Activated naive CD8-positive, alpha-beta T cell treated with anti-CD3 and anti-CD28 coated beads, Interleukin-2, amount 50 U/mL, for 24 hours (primary cell): Measurements from ENCODE around the gene MAP2K5.
A peak's percentile ranks its signal among the peaks of the same experiment; 100 is the strongest.

Experiments
- ATAC-seq: fragments of 150-1000 bp; cut with Tn5 transposase; one replicate; pipeline ENCODE4 v1.10.0; 2021
- DNase-seq: peaks from one replicate; pipeline ENCODE4 v3.0.0; 2021
- H3K27ac Mint-ChIP-seq: one replicate; pipeline ENCODE4 v1.8.0; 2021; ENCODE audit warnings: mild to moderate bottlenecking, mixed read lengths
- H3K27me3 Mint-ChIP-seq: one replicate; pipeline ENCODE4 v1.8.0; 2021; ENCODE audit warnings: mixed read lengths
- H3K36me3 Mint-ChIP-seq: one replicate; pipeline ENCODE4 v1.8.0; 2021; ENCODE audit warnings: low read depth, mixed read lengths
- H3K4me1 Mint-ChIP-seq: one replicate; pipeline ENCODE4 v1.8.0; 2021; ENCODE audit warnings: mixed read lengths
- H3K4me3 Mint-ChIP-seq: one replicate; pipeline ENCODE4 v1.8.0; 2021; ENCODE audit warnings: mild to moderate bottlenecking, moderate library complexity, mixed read lengths
- H3K9me3 Mint-ChIP-seq: one replicate; pipeline ENCODE4 v1.8.0; 2021; ENCODE audit warnings: mixed read lengths

The MAP2K5 gene

DNA sequence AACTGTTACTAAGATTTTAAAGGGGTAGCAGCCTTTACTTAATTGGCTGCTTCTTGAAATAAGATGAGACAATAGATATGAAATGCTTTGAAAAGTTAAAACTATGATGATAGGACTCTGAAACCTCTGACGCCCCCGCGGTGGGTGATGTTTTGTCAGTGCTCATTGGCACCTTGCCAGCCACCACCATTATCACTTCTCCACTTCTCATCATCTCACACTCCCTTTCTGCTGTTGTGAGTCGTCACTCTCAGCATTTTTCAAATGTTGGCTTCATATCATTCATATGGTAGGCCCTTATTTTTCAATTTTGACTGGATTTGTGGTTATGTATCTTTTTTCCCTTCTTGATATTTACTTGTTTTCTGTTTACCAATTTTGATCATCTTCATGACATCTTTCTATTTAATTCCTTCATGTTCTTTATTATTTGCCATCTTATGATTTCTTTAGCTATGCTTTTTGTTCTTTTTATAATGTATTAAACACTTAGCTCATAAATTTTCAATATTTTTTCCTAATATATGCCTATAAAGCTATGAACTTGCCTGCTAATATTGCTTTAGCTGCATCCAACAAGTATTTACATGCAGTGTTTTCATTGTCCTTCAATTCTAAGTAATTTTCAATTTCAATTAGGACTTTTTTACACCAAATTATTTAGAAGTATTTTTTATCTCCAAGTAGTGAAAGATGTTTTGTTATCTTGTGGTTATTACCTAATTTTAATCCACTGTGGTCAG lies 252.5 kb downstream of the MAP2K5 start:
- no peak overlapping the region for H3K27ac Mint-ChIP-seq
- H3K27me3 Mint-ChIP-seq, result no peaks in the 10 kb centered on the region

DNA sequence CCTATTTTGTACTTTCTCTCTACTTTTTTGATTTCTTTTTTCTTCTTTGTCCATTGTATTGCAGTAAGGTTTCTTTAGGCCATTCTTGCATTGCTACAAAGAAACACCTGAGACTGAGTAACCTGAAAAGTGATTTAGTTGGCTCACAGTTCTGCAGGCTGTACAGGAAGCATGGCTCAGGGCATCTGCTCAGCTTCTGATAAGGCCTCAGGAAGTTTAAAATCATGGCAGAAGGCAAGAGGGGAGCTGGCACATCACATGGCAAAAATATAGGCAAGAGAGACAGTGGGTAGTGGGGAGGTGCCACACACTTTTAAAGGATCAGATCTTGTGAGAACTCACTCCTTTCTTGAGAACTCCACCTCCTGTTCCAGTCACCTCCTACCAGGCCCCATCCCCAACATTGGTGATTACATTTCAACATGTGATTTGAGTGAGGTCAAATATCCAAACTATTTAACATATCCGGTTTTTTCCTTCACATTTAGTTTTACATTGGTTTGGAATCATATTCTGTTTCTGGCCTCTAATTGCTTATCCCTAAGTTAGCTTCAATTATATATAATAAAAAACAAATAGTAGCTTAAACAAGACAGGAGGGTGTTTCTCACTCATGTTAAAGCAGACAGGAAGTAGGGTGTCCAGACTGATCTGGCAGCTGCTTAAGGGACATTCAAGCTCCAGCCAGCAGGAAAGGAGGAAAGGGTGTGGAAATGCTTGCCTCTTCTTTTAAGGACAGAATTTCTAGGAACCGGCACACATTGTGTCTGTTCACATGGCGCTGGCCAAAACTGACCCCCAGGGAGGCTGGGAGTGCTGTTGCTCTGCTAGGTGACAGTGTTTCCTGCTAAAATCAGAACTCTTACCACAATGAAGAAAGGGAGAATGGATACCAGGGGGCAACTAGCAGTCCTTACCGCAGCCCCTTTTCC lies 254.0 kb downstream of the MAP2K5 start:
- H3K27ac Mint-ChIP-seq, result no peak overlapping the region
- DNase-seq (no peak), ATAC-seq (no peak)
- H3K4me3 Mint-ChIP-seq, result no peak overlapping the region
- peaks cover 7% of the 10 kb centered on the region for H3K4me1 Mint-ChIP-seq
- H3K9me3 Mint-ChIP-seq, result peaks cover 20% of the 10 kb centered on the region
- H3K36me3 Mint-ChIP-seq, result peaks cover 20% of the 10 kb centered on the region
- no peaks in the 10 kb centered on the region for H3K27me3 Mint-ChIP-seq

More for the DNA sequence above, 252.5 kb downstream of the MAP2K5 start:
- ATAC-seq, result no peak
- no peak overlapping the region for H3K4me3 Mint-ChIP-seq
- H3K4me1 Mint-ChIP-seq, result peaks cover 7% of the 10 kb centered on the region
- DNase-seq, result peak; percentile 54
- H3K9me3 Mint-ChIP-seq, result peaks cover 20% of the 10 kb centered on the region
- peaks cover 20% of the 10 kb centered on the region for H3K36me3 Mint-ChIP-seq

DNA sequence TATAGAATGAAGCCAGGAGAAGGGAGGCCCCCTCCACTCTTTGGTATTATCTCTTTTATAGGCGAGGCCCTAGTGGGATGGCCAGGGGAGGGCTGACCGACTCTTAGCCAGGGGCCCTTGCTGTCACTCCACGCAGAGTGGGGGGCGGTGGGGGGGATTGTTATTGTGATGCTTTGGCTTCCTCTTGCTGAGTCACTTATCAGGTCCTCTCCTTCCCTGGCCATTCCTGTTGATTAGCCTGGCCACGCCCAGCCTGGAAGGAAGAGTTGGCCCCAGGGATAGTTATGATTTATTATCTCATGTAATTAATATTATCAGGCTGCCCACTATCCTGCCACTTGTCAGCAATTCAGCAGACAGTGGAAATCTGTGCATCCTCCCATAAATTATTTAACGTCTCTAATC lies 257.3 kb downstream of the MAP2K5 start:
- no peak overlapping the region for H3K27ac Mint-ChIP-seq
- H3K4me1 Mint-ChIP-seq, result peaks cover 3% of the 10 kb centered on the region
- no peak overlapping the region for H3K4me3 Mint-ChIP-seq
- DNase-seq, result no peak
- peaks cover 9% of the 10 kb centered on the region for H3K36me3 Mint-ChIP-seq
- no peak for ATAC-seq
- H3K27me3 Mint-ChIP-seq, result no peaks in the 10 kb centered on the region
- peaks cover 13% of the 10 kb centered on the region for H3K9me3 Mint-ChIP-seq

DNA sequence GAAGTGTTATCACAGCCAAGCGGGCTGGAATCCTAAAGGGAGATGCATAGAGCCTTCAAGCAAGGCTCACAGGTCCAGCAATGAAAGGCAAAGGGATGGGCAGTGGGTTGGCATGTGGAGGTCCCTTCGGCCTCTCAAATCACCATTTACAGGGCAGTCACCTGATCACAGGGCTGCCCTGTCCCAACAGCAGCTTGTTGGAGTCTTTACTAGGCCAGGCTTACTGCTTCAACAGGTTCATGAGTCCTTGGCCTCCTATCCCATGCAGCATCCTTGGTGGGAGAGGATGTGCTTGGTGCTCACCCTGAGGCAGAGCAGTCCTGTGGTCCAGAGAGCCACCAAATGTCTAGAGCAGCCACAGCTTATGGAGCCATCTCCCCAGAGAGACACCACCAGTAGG lies 258.6 kb downstream of the MAP2K5 start:
- Mint-ChIP-seq H3K4me1 (no peaks in the 10 kb centered on the region), H3K4me3 (no peak overlapping the region), H3K27me3 (no peaks in the 10 kb centered on the region), H3K27ac (no peak overlapping the region), H3K9me3 (no peaks in the 10 kb centered on the region), H3K36me3 (no peaks in the 10 kb centered on the region)
- DNase-seq, result no peak
- ATAC-seq, result no peak

DNA sequence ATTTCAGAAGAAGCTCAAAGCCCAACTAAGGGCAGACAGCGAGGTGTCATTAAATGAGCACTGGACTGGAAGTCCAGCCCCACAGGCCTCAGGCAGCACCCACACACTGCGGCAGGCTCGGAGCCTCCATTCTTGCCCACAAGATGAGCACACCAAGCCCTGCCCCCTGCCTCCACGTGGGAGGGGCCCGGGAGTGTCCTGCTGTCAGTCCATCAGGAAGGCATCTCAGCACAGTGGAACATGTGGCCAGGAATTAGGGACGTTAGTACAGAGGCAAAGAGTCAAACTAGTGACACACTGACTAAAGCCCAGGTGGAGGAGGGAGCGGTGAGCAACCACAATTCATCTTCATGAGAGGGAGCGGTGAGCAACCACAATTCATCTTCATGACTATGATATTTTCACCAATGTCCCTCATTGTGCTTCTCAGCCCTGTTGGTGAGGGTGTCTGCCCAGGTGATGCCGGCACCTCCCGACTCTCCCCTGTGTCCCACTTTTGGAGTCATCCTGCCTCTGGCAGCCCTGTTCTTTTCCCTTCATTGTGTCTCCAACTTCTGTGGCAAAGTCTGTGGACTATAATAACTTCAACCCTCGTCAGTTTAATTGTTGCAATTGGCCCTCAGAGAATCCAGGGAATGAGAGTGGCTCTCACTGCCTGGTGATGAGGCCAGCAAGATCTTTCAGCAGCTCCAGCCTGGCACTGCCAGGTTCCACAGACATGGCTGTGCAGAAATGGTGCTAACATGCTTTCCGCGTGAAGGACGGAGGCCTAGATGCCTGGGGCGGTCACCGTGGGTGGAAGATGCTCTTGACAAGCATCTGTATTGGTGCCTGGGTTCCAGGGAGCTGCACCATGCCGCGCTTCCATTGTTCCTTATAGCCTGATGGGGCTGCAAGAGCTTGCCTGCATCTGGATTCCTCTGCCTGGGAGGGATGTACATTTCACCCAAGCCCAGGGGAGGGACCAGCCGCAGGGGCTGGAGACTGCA lies 259.7 kb downstream of the MAP2K5 start:
- H3K27ac Mint-ChIP-seq, result no peak overlapping the region
- DNase-seq (no peak), ATAC-seq (no peak)
- H3K9me3 Mint-ChIP-seq, result no peaks in the 10 kb centered on the region
- H3K36me3 Mint-ChIP-seq, result no peaks in the 10 kb centered on the region
- no peaks in the 10 kb centered on the region for H3K4me1 Mint-ChIP-seq
- no peaks in the 10 kb centered on the region for H3K27me3 Mint-ChIP-seq
- no peak overlapping the region for H3K4me3 Mint-ChIP-seq

DNA sequence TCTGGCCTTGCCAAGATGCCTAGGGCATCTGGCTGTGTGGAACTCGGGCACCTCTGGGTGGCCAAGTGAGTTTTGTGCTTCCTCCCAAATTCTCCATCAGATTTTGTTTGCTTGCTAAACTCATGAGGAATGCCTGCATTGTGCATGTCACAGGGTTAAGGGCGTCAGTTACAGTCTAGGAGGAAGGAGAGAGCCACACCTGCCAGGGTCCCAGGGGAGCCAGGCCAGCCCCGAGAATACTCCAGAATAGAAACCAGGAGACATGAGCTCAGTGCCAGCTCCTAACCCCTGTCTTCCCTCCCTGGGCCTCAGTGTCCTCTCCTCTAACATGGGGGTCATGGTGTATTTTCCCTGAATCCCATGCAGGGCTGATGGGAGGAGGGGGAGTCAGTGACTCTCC lies 260.8 kb downstream of the MAP2K5 start:
- no peak overlapping the region for H3K4me3 Mint-ChIP-seq
- no peaks in the 10 kb centered on the region for H3K36me3 Mint-ChIP-seq

DNA sequence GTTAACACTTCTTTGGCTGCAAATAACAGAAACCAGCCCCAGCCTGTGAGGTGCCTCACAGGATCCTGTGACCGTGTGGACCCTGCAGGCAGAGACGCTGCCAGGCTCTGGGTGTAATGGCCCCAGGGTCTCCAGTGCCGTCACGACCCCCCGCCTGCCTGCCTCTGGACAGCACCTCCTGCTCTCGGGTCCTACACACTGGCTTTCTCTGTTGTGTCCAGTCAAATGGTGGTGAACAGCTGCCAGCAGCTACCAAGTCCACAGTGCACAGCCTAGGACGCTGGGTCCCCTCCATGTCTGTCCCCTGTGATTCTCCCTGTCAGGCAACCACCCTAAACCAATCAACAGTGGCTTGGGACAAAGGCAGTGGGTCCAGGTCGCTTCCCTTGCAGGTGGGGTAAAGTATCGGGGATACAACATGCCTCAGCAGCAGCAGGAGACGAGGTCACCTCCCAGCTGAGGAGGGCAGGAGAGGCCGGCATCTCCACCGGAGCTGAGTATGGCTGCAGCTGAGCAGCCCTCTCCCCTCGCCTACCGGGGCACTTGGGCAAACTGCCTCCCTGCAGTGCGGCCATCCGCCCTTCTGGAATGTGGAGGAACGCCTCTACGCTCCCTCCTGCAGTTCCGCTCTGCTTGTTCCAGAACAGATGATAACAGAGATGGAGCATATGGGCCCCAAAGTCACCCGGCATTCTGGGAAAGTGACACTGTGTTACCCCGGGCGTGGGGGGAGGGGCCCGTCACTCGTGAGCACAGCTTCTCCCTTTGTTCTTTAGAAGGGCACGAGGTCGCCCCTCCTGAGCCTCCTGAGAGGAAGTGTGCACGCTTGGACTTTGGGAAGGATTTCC lies 261.7 kb downstream of the MAP2K5 start:
- H3K4me1 Mint-ChIP-seq, result no peaks in the 10 kb centered on the region
- no peaks in the 10 kb centered on the region for H3K36me3 Mint-ChIP-seq
- H3K27ac Mint-ChIP-seq, result no peak overlapping the region
- DNase-seq, result no peak
- no peaks in the 10 kb centered on the region for H3K27me3 Mint-ChIP-seq
- no peak overlapping the region for H3K4me3 Mint-ChIP-seq
- ATAC-seq, result no peak
- no peaks in the 10 kb centered on the region for H3K9me3 Mint-ChIP-seq

More for the DNA sequence above, 260.8 kb downstream of the MAP2K5 start:
- H3K4me1 Mint-ChIP-seq, result no peaks in the 10 kb centered on the region
- no peak for ATAC-seq
- no peak overlapping the region for H3K27ac Mint-ChIP-seq
- no peaks in the 10 kb centered on the region for H3K27me3 Mint-ChIP-seq
- no peak for DNase-seq
- no peaks in the 10 kb centered on the region for H3K9me3 Mint-ChIP-seq

DNA sequence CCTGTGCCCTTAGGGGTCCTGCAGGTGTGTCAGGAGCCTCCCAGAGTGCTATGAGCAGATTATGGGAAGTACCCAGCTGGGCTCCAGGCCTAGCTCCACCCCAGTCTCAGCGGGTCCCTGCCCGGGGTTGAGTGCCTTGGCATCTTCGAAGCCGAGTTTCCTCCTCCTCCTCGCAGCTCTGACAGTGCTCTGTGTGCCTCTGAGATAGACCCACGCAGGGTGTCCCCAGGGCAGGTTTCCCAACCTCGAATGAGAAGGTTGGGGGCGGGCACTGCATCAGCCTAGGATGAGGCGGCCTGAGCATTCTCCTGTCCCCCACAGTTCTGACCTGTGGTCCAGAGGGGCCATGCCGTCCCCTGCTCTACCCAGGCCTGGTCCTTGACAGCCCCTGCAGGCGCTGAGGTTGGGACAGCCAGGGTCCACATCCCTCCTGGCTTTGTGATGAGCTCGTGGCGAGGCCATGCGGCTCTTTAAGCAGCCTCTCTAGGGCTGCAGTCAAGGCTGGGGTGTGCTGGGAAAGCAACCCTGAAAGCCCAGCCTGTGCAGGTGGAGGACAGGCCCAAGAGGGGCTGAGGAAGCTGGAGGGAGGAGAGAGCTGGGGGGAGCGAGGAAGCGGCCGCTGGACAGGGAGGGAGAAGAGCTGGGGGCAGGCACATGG lies 262.6 kb downstream of the MAP2K5 start:
- DNase-seq (no peak), ATAC-seq (no peak)
- H3K4me1 Mint-ChIP-seq, result no peaks in the 10 kb centered on the region
- no peak overlapping the region for H3K27ac Mint-ChIP-seq
- no peaks in the 10 kb centered on the region for H3K9me3 Mint-ChIP-seq
- no peaks in the 10 kb centered on the region for H3K36me3 Mint-ChIP-seq
- H3K27me3 Mint-ChIP-seq, result no peaks in the 10 kb centered on the region
- H3K4me3 Mint-ChIP-seq, result no peak overlapping the region

DNA sequence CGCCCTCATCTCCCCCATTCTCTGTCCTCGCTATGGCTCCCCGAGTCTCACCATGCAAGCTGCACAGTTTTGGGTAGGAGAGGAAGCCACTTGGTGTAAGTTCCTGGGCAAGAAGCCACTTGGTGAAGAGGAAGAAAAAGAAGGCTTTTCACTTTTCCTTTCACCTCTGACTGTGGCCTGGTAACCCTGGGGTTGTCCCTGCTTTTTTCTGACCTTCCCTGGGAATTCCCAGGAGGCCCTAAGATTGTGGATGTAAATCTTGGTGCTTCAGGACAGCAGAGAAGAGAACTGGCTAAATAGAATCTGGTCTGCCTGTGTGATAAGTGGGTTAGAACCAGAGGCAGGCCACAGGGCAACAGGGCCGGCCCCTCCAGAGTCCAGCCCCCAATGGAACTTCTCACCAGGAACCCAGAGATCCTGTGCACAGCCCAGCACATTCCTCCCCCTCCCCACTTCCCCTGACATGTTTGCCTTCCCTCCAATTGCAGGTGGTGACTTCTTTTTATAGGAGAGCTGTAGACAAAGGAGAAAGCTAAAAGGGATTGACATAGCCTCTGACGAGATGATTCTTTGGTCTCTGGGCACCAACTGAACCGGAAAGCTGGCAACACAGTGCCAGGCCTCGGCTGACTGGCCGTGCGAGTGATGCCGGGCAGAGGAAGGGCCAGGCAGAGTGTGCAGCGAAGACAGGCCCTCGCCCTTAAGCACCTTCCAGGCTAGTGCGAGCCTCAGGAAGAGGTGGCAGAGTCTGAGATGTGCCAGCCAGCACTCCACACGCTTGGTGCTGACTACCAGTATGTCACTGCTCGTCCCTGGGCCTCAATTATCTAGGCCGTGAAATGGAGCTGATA lies 263.4 kb downstream of the MAP2K5 start:
- DNase-seq, result no peak
- Mint-ChIP-seq H3K27ac (no peak overlapping the region), H3K4me3 (no peak overlapping the region), H3K27me3 (no peaks in the 10 kb centered on the region), H3K36me3 (no peaks in the 10 kb centered on the region), H3K4me1 (no peaks in the 10 kb centered on the region), H3K9me3 (no peaks in the 10 kb centered on the region)
- no peak for ATAC-seq

DNA sequence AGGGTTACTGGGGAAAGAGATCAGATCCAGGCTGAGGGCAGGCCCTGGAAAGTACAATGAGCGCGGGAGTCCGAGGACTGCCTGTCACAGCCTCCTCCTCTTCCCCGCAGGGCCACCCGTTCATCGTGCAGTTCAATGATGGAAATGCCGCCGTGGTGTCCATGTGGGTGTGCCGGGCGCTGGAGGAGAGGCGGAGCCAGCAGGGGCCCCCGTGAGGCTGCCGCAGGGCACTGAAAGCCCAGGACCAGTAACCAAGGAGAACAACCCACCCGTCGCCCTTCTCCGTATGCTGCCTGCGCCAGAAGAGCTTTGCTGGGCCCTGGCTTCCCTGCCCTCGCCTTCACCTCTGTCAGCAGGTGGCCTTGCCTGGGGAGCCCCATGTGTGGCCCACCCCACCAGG lies 264.0 kb downstream of the MAP2K5 start:
- ATAC-seq, result no peak
- Mint-ChIP-seq H3K4me3 (no peak overlapping the region), H3K36me3 (no peaks in the 10 kb centered on the region), H3K27me3 (no peaks in the 10 kb centered on the region), H3K27ac (no peak overlapping the region), H3K4me1 (no peaks in the 10 kb centered on the region), H3K9me3 (no peaks in the 10 kb centered on the region)
- no peak for DNase-seq

DNA sequence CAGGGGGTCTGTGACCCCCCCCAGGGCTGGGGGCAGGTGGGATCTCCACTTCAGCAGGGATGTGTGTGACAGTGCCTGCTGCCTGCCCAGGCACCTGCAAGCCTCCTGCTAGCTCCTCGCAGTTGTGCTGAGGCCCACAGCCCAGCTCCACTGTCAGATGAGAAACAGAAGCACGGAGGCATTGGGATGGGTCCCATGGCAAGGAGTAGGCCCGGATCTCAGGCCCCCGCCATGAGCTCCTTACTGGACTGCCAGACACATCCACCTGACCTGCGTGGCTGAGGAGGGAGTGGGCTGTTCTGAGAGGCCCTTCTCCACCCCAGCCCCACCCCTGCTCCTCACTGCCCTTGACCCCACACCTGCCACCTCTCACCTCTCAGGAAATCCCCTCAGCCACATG lies 264.6 kb downstream of the MAP2K5 start:
- no peak for ATAC-seq
- Mint-ChIP-seq H3K27ac (no peak overlapping the region), H3K4me3 (no peak overlapping the region), H3K27me3 (no peaks in the 10 kb centered on the region), H3K36me3 (peaks cover 1% of the 10 kb centered on the region), H3K4me1 (no peaks in the 10 kb centered on the region), H3K9me3 (no peaks in the 10 kb centered on the region)
- DNase-seq, result no peak

DNA sequence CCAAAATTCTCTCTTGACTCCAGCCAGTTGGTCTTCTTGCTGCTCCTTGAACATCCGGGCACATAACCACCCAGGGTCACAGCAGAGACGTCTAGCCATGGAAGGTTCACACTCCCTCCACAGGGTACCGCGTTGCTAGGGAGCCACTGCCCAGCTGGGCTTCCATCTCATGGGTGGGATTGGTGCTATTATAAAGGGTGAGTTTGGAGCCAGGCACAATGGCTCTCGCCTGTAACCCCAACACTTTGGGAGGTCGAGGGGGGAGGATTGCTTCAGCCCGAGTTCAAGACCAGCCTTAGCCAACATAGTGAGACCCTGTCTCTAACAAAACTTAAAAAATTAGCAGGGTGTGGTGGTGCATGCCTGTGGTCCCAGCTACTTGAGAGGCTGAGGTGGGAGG lies 265.3 kb downstream of the MAP2K5 start:
- no peaks in the 10 kb centered on the region for H3K27me3 Mint-ChIP-seq
- H3K4me3 Mint-ChIP-seq, result no peak overlapping the region
- ATAC-seq (no peak), DNase-seq (no peak)
- H3K4me1 Mint-ChIP-seq, result no peaks in the 10 kb centered on the region
- no peaks in the 10 kb centered on the region for H3K9me3 Mint-ChIP-seq
- H3K27ac Mint-ChIP-seq, result no peak overlapping the region
- peaks cover 2% of the 10 kb centered on the region for H3K36me3 Mint-ChIP-seq
